Measurements from ENCODE around the gene SLC24A4.
A peak's percentile ranks its signal among the peaks of the same experiment; 100 is the strongest.

The SLC24A4 gene

DNA sequence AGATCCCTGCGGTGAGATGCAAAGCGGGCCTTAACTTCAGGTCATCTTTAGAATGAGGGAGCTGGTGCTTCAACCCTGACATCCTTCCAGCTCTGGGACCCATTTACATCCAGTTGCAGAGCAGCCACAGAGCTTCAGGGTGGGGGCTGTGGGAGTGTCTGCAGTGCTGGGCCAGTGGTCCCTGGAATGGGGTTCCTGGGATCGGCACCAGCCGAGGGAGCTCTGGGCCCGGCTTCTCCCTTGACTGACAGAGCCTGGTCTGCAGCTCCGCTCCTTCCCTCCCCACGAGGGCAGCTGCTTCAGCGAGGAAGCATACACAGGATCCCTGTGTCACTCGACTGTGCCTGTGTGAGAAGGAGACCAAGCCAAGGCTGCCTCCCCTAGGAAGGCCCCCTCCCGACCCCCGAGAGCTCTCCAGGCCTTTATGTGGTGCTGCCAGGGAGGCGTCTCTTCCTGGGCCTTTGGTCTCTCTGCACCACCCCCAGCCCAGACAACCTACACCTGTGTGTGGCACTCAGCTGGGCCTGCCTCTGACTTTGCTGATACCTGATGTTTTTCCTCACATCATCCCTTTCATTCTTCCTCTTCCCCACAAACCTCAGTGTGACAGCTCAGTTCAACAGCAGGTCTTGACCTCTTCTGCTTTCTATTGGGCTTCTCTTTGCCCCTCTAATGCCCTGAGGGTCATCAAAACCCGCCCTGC lies 142.5 kb downstream of the SLC24A4 start:
- no peak for DNase-seq (ENCODE audit: low read depth in 2 of 2)
- H3K4me3 ChIP-seq (replicated peaks in 1 of 2; ENCODE audit: low read depth in 2 of 2, low read length in 2 of 2), result no peak overlapping the region
- TF ChIP-seq, protein P1, sequence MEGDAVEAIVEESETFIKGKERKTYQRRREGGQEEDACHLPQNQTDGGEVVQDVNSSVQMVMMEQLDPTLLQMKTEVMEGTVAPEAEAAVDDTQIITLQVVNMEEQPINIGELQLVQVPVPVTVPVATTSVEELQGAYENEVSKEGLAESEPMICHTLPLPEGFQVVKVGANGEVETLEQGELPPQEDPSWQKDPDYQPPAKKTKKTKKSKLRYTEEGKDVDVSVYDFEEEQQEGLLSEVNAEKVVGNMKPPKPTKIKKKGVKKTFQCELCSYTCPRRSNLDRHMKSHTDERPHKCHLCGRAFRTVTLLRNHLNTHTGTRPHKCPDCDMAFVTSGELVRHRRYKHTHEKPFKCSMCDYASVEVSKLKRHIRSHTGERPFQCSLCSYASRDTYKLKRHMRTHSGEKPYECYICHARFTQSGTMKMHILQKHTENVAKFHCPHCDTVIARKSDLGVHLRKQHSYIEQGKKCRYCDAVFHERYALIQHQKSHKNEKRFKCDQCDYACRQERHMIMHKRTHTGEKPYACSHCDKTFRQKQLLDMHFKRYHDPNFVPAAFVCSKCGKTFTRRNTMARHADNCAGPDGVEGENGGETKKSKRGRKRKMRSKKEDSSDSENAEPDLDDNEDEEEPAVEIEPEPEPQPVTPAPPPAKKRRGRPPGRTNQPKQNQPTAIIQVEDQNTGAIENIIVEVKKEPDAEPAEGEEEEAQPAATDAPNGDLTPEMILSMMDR (IDR thresholded peaks at IDR 0.05; ENCODE audit: low read depth, low read length), result no peak

DNA sequence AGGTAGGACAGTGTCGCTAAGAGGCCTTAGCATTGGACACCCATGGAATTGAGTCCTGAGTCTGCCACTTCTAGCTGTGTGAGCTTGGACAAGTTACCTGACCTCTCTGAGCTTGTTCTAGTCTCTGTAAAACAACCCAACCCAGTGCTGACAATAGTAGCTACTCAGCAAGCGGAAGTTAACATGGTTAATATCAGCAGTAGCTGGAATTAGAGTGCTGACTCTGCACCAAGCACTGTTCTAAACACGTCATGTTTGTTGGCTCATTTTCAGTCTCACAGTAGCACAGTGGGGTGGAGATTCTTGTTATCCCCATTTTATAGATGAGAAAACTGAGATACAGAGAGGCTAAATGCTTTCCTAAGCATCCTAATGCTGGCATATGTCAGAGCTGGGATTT lies 143.1 kb downstream of the SLC24A4 start:
- DNase-seq (ENCODE audit: low read depth in 2 of 2), result no peak
- TF ChIP-seq, protein P1 (IDR thresholded peaks at IDR 0.05; ENCODE audit: low read depth, low read length), result no peak
- no peak overlapping the region for H3K4me3 ChIP-seq (replicated peaks in 1 of 2; ENCODE audit: low read depth in 2 of 2, low read length in 2 of 2)

DNA sequence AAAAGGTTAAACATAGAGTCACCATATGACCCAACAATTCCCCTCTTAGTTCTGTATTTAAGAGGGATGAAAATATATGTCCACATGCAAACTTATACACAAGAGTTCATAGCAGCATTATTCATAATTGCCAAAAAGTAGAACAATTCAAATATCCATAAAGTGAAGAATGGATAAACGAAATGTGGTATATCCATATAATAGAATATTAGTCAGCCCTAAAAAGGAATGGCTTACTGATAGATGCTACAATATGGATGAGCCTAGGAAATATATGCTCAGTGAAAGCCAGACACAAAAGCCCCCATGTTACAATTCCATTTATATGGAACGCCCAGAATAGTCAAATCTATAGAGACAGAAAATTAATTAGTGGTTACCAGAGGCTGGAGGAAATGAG lies 146.6 kb downstream of the SLC24A4 start:
- DNase-seq (ENCODE audit: low read depth in 2 of 2), result no peak
- no peak overlapping the region for H3K4me3 ChIP-seq (replicated peaks in 1 of 2; ENCODE audit: low read depth in 2 of 2, low read length in 2 of 2)
- TF ChIP-seq, protein P1 (IDR thresholded peaks at IDR 0.05; ENCODE audit: low read depth, low read length), result no peak

DNA sequence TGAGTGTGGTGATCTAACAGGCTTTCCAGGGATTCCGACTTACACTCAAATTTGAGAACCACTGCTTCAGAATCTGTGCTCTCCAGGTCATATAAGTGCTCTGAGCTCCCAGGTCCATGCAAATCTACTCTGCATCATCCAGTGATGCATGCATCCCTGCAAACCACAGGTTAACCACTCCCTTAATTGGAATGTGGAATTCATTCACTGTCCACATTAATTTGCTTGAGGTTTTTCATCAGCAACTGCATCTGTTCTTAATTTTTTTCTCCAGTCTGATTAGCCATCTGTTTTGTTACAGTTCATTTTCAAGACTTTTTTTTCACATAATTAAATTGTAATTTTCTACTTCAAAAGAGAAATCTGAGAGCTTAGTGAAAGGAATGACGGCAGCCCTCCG lies 147.2 kb downstream of the SLC24A4 start:
- TF ChIP-seq, protein P1 (IDR thresholded peaks at IDR 0.05; ENCODE audit: low read depth, low read length), result no peak
- DNase-seq (ENCODE audit: low read depth in 2 of 2), result peak in 1 of 2 donors; percentile 56

DNA sequence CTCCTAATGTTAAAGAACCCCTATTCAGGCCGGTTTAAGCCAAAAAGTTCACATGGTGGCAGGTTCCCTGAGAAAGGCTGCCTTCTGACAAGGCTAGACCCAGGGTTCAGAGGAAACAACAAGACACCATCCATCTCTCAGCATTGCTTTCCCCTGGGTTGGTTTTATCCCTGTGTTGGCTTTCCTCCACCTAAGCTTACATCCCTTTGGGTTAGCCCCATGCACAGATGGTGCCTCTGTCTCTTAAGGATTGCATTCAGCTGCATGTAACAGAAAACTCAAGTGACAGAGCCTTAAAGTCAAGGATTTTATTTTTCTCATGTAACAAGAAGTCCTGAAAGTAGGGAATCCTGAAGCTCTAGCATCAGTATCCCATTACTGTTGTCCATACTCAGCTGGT lies 147.8 kb downstream of the SLC24A4 start:
- H3K4me3 ChIP-seq (replicated peaks in 1 of 2; ENCODE audit: low read depth in 2 of 2, low read length in 2 of 2), result no peak overlapping the region
- no peak for DNase-seq (ENCODE audit: low read depth in 2 of 2)

More for the DNA sequence above, 147.2 kb downstream of the SLC24A4 start:
- no peak overlapping the region for H3K4me3 ChIP-seq (replicated peaks in 1 of 2; ENCODE audit: low read depth in 2 of 2, low read length in 2 of 2)

DNA sequence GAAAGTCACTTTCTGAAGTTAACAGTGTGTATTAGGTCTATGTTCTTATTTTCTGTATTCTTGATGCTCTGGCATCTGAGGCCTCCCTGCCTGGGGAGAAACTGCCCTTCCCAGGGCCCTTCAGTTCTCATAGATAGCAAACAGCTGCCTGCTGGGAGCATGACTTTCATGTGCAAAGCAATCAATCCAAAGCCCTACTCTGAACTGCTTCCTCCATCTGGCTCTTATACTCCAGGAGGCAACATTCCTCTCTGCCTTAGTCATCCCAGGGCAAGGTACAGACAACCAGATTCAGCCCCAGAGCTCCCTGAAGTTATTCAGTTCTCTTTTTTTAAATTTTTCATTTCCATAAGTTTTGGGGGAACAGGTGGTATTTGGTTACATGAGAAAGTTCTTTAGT lies 149.0 kb downstream of the SLC24A4 start:
- TF ChIP-seq, protein P1 (IDR thresholded peaks at IDR 0.05; ENCODE audit: low read depth, low read length), result no peak
- peak; percentile 65 to 83 for DNase-seq (ENCODE audit: low read depth in 2 of 2)

More for the DNA sequence above, 147.8 kb downstream of the SLC24A4 start:
- TF ChIP-seq, protein P1 (IDR thresholded peaks at IDR 0.05; ENCODE audit: low read depth, low read length), result no peak

DNA sequence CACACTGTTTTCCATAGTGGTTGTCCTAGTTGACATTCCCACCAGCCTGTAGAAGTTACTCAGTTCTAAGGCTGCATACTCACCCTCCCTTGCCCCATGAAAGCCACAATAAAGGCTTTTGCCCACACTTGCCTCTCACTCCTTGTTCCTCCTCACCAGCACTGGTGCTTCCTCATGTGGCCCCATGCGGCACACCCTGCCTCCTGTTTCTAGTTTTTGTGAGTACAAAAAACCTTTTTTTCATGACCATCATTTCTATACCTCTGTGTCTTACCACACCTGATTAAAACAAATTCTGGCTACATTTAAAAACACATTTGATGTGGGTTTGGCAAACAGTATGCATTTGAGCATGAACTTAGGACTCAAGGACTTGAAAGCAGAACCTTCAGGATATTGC lies 149.9 kb downstream of the SLC24A4 start:
- no peak overlapping the region for H3K4me3 ChIP-seq (replicated peaks in 1 of 2; ENCODE audit: low read depth in 2 of 2, low read length in 2 of 2)
- TF ChIP-seq, protein P1 (IDR thresholded peaks at IDR 0.05; ENCODE audit: low read depth, low read length), result no peak
- DNase-seq (ENCODE audit: low read depth in 2 of 2), result no peak

More for the DNA sequence above, 149.0 kb downstream of the SLC24A4 start:
- H3K4me3 ChIP-seq (replicated peaks in 1 of 2; ENCODE audit: low read depth in 2 of 2, low read length in 2 of 2), result no peak overlapping the region
